H9 (cell line): Measurements from ENCODE around the gene AKAP3. TPM values are rescaled to one million over a fixed set of nuclear protein-coding genes. Genes with fewer than 3 reads are reported as not detected.

ENCODE experiments used
- DNase-seq: peaks from one replicate; pipeline ENCODE4 v3.0.0-alpha.2; 2017
- H2AFZ ChIP-seq: one replicate; pipeline ENCODE4 v1.6.1; 2013; ENCODE audit warnings: mild to moderate bottlenecking, low read length, control low read depth, moderate library complexity
- H2AK5ac ChIP-seq: 2 replicates; pipeline ENCODE4 v1.6.1; 2013; ENCODE audit warnings: low read length, control low read depth, mixed read lengths; ENCODE audit not compliant: insufficient read length
- H2BK120ac ChIP-seq: one replicate; pipeline ENCODE4 v1.6.1; 2013; ENCODE audit warnings: low read depth, mild to moderate bottlenecking, low read length, control low read depth, inconsistent platforms; ENCODE audit not compliant: poor library complexity, severe bottlenecking
- H2BK12ac ChIP-seq: 2 replicates; pipeline ENCODE4 v1.6.1; 2013; ENCODE audit warnings: low read length, control low read depth, mixed read lengths, low read depth; ENCODE audit not compliant: insufficient read length
- H2BK15ac ChIP-seq: 2 replicates; pipeline ENCODE4 v1.6.1; 2013; ENCODE audit warnings: low read depth, low read length, control low read depth
- H2BK20ac ChIP-seq: one replicate; pipeline ENCODE4 v1.6.1; 2013; ENCODE audit warnings: low read depth, mild to moderate bottlenecking, low read length, control low read depth, inconsistent platforms; ENCODE audit not compliant: poor library complexity, severe bottlenecking
- H2BK5ac ChIP-seq: 2 replicates; pipeline ENCODE4 v1.6.1; 2013; ENCODE audit warnings: low read length, control low read depth, mixed read lengths; ENCODE audit not compliant: insufficient read length
- H3K14ac ChIP-seq: 2 replicates; pipeline ENCODE4 v1.6.1; 2013; ENCODE audit warnings: low read length, control low read depth; ENCODE audit not compliant: insufficient read depth
- H3K18ac ChIP-seq: 2 replicates; pipeline ENCODE4 v1.6.1; 2013; ENCODE audit warnings: low read depth, mild to moderate bottlenecking, mixed read lengths, low read length, control low read depth; ENCODE audit not compliant: insufficient read length
- H3K23ac ChIP-seq: 2 replicates; pipeline ENCODE4 v1.6.1; 2013; ENCODE audit warnings: low read length, control low read depth, mixed read lengths, low read depth; ENCODE audit not compliant: insufficient read length
- H3K23me2 ChIP-seq: 2 replicates; pipeline ENCODE4 v1.6.1; 2013; ENCODE audit warnings: low read depth, mild to moderate bottlenecking, mixed read lengths, low read length, control low read depth; ENCODE audit not compliant: insufficient read length, poor library complexity, severe bottlenecking
- H3K27ac ChIP-seq: 2 replicates; pipeline ENCODE4 v1.5.1; 2013; ENCODE audit warnings: low read length, control low read depth, mixed read lengths, low read depth; ENCODE audit not compliant: insufficient read length
- H3K27me3 ChIP-seq: 2 replicates; pipeline ENCODE4 v1.6.1; 2013; ENCODE audit warnings: low read length, control low read depth, inconsistent platforms; ENCODE audit not compliant: insufficient read depth
- H3K4ac ChIP-seq: 2 replicates; pipeline ENCODE4 v1.6.1; 2013; ENCODE audit warnings: low read depth, mild to moderate bottlenecking, control low read depth, inconsistent platforms, low read length, moderate library complexity
- H3K4me1 ChIP-seq: 2 replicates; pipeline ENCODE4 v1.6.1; 2013; ENCODE audit warnings: low read length, control low read depth, inconsistent platforms; ENCODE audit not compliant: insufficient read depth
- H3K4me2 ChIP-seq: 2 replicates; pipeline ENCODE4 v1.6.1; 2013; ENCODE audit warnings: low read length, control low read depth, mixed read lengths; ENCODE audit not compliant: insufficient read length, insufficient read depth
- H3K56ac ChIP-seq: 2 replicates; pipeline ENCODE4 v1.6.1; 2013; ENCODE audit warnings: low read depth, mild to moderate bottlenecking, mixed read lengths, low read length, control low read depth; ENCODE audit not compliant: insufficient read length
- H3K79me1 ChIP-seq: 2 replicates; pipeline ENCODE4 v1.6.1; 2013; ENCODE audit warnings: low read depth, mild to moderate bottlenecking, moderate library complexity, low read length, control low read depth, inconsistent platforms; ENCODE audit not compliant: insufficient read depth, poor library complexity, severe bottlenecking
- H3K79me2 ChIP-seq: 2 replicates; pipeline ENCODE4 v1.6.1; 2013; ENCODE audit warnings: low read length, control low read depth, inconsistent platforms; ENCODE audit not compliant: insufficient read depth
- H3K9ac ChIP-seq: 2 replicates; pipeline ENCODE4 v1.6.1; 2013; ENCODE audit warnings: low read length, control low read depth, mixed read lengths; ENCODE audit not compliant: insufficient read length; ENCODE audit errors: extremely low read depth
- H3K9me3 ChIP-seq: one replicate; pipeline ENCODE4 v1.6.1; 2013; ENCODE audit warnings: low read depth, low read length, inconsistent platforms; ENCODE audit not compliant: control insufficient read depth
- H3T11ph ChIP-seq: one replicate; pipeline ENCODE4 v1.6.1; 2013; ENCODE audit warnings: mild to moderate bottlenecking, low read length, control low read depth, inconsistent platforms
- H4K20me1 ChIP-seq: one replicate; pipeline ENCODE4 v1.6.1; 2013; ENCODE audit not compliant: control insufficient read depth, insufficient read length, insufficient read depth
- H4K5ac ChIP-seq: 2 replicates; pipeline ENCODE4 v1.6.1; 2013; ENCODE audit warnings: low read depth, mild to moderate bottlenecking, mixed read lengths, low read length, control low read depth; ENCODE audit not compliant: insufficient read length
- H4K8ac ChIP-seq: replicated peaks from 2 replicates; pipeline ENCODE4 v1.6.1; 2013; ENCODE audit warnings: low read length, control low read depth, mixed read lengths, low read depth; ENCODE audit not compliant: insufficient read length
- H4K91ac ChIP-seq: 2 replicates; pipeline ENCODE4 v1.6.1; 2013; ENCODE audit warnings: low read depth, mild to moderate bottlenecking, moderate library complexity, mixed read lengths, low read length, control low read depth; ENCODE audit not compliant: insufficient read length
- H3K27ac Mint-ChIP-seq, 3 experiments: 2 replicates in 2 of 3; 3 replicates in 1 of 3; pipeline ENCODE4 v1.8.0; 2020 to 2021; ENCODE audit warnings: mixed read lengths in 3 of 3, mild to moderate bottlenecking in 1 of 3, moderate library complexity in 1 of 3
- H3K27me3 Mint-ChIP-seq: 2 replicates; pipeline ENCODE4 v1.8.0; 2021; ENCODE audit warnings: low read depth, mild to moderate bottlenecking, moderate library complexity, mixed read lengths
- H3K36me3 Mint-ChIP-seq, 3 experiments: 2 replicates in 2 of 3; 3 replicates in 1 of 3; pipeline ENCODE4 v1.8.0; 2020 to 2021; ENCODE audit warnings: low read depth in 3 of 3, mixed read lengths in 3 of 3; ENCODE audit not compliant: insufficient read depth in 1 of 3
- H3K4me1 Mint-ChIP-seq, 2 experiments: 2 replicates each; pipeline ENCODE4 v1.8.0; 2020; ENCODE audit warnings: mixed read lengths in 2 of 2
- H3K4me3 Mint-ChIP-seq, 2 experiments: 2 replicates in 1 of 2; 3 replicates in 1 of 2; pipeline ENCODE4 v1.8.0; 2020 to 2021; ENCODE audit warnings: mild to moderate bottlenecking in 2 of 2, mixed read lengths in 2 of 2, moderate library complexity in 1 of 2
- H3K9me3 Mint-ChIP-seq, 2 experiments: 2 replicates in 1 of 2; 3 replicates in 1 of 2; pipeline ENCODE4 v1.8.0; 2020; ENCODE audit warnings: mild to moderate bottlenecking in 2 of 2, mixed read lengths in 2 of 2, moderate library complexity in 1 of 2
- CTCF ChIP-seq: fragments of 200-600 bp; sonication (generic); conservative IDR thresholded peaks from 3 replicates; pipeline ENCODE4 v1.8.0; 2021; ENCODE audit warnings: antibody characterized with exemption, mild to moderate bottlenecking
- WGBS: extraction: QIAGEN DNeasy Blood & Tissue Kit; methylation state at CpG from one replicate; pipeline ENCODE4 v1.1.7; 2013; ENCODE audit warnings: missing lambda C conversion rate, low lambda C conversion rate, mixed read lengths; ENCODE audit not compliant: insufficient read length; ENCODE audit errors: extremely low coverage; 5-methylcytosine and 5-hydroxymethylcytosine counted together
- total RNA-seq: library from RNA; stranded (reverse); gene quantifications from 2 replicates; pipeline ENCODE4 v1.2.1, GENCODE V29; 2021

AKAP3 gene
- total RNA-seq, 1 experiment from 2014 or later: 1.3 TPM

GRCh38 chr12:4609071-4609470 is 39.8 kb downstream of the AKAP3 start:
- Histone ChIP-seq H3K27me3 (no peaks in the 10 kb centered on the region), H4K91ac (no peak overlapping the region), H3K9ac (no peak overlapping the region), H3K79me2 (no peaks in the 10 kb centered on the region), H4K5ac (no peak overlapping the region), H4K8ac (no peak overlapping the region), H3T11ph (no peak overlapping the region), H3K18ac (no peak overlapping the region), H2BK5ac (no peak overlapping the region), H3K4ac (no peak overlapping the region), H3K9me3 (no peaks in the 10 kb centered on the region), H3K56ac (no peak overlapping the region), H3K23ac (no peak overlapping the region), H2BK12ac (no peak overlapping the region), H4K20me1 (no peaks in the 10 kb centered on the region), H2BK20ac (no peak overlapping the region), H2AFZ (no peak overlapping the region), H2BK15ac (no peak overlapping the region), H3K23me2 (peaks cover 3% of the 10 kb centered on the region), H3K27ac (no peak overlapping the region), H3K79me1 (no peaks in the 10 kb centered on the region), H3K4me2 (no peak overlapping the region), H2AK5ac (no peak overlapping the region), H2BK120ac (no peak overlapping the region), H3K14ac (no peak overlapping the region), H3K4me1 (peaks cover 2% of the 10 kb centered on the region; the same call in 1 of the 2 replicates)
- WGBS: no CpG with 5 or more reads among the region's 9 CpGs
- no peaks in the 10 kb centered on the region for H3K27me3 Mint-ChIP-seq
- no peak for TF ChIP-seq CTCF
- no peaks in the 10 kb centered on the region for H3K9me3 Mint-ChIP-seq
- no peak for DNase-seq
- peaks cover 0 to 19% of the 10 kb centered on the region in 2 experiments; a peak in 3 of 4 replicates for H3K4me1 Mint-ChIP-seq
- no peak overlapping the region for H3K4me3 Mint-ChIP-seq
- peaks cover 0 to 15% (median 14%) of the 10 kb centered on the region in 3 experiments; a peak in 5 of 7 replicates for H3K36me3 Mint-ChIP-seq
- no peak overlapping the region; a peak in 1 of 7 replicates for H3K27ac Mint-ChIP-seq
